Naive thymus-derived CD4-positive, alpha-beta T cell (primary cell): ENCODE measurements around the gene SLC29A2. TPM values are rescaled to one million over a fixed set of nuclear protein-coding genes. Genes with fewer than 3 reads are reported as not detected.

Experiments
- ATAC-seq: fragments of 150-1000 bp; cut with Tn5 transposase; 2 replicates; pipeline ENCODE4 v1.10.0; 2021; ENCODE audit warnings: mild to moderate bottlenecking, moderate library complexity
- CTCF ChIA-PET: fragments of 350-600 bp; sonication (Branson Sonifier 250); formaldehyde crosslinking; loops from one replicate; lab custom pipeline; 2021; ENCODE audit warnings: antibody characterized with exemption; lab: Charles Lee
- POLR2A ChIA-PET: fragments of 350-600 bp; sonication (Branson Sonifier 250); formaldehyde crosslinking; loops from one replicate; lab custom pipeline; 2021; ENCODE audit warnings: antibody characterized with exemption, inconsistent platforms; lab: Charles Lee
- DNase-seq, 9 donors: peaks; one replicate each; pipeline versions ENCODE4 v3.0.0 to v3.0.0-alpha.2; 2020 to 2022; ENCODE audit warnings: mixed read lengths in 1 of 9
- H3K27ac ChIP-seq: one replicate; pipeline ENCODE4 v1.7.0; 2013; ENCODE audit warnings: mild to moderate bottlenecking, low read depth, low read length, moderate library complexity
- H3K27me3 ChIP-seq, 2 donors: one replicate each; pipeline ENCODE4 v1.7.0; 2013; ENCODE audit warnings: low read length in 2 of 2, mild to moderate bottlenecking in 2 of 2, moderate library complexity in 2 of 2; ENCODE audit not compliant: control insufficient read depth in 2 of 2, insufficient read depth in 2 of 2
- H3K36me3 ChIP-seq, 3 experiments: 1 replicate in 2 of 3; 2 replicates in 1 of 3; pipeline ENCODE4 v1.7.0; 2013; ENCODE audit warnings: low read length in 3 of 3, mild to moderate bottlenecking in 3 of 3, moderate library complexity in 1 of 3; ENCODE audit not compliant: insufficient read depth in 3 of 3, control insufficient read depth in 2 of 3
- H3K4me1 ChIP-seq, 2 donors: one replicate each; pipeline ENCODE4 v1.7.0; 2013; ENCODE audit warnings: low read length in 2 of 2, mild to moderate bottlenecking in 2 of 2, moderate library complexity in 1 of 2; ENCODE audit not compliant: control insufficient read depth in 2 of 2, insufficient read depth in 2 of 2
- H3K4me3 ChIP-seq: 2 replicates; pipeline ENCODE4 v1.7.0; 2013; ENCODE audit warnings: mild to moderate bottlenecking, low read length
- H3K9me3 ChIP-seq, 3 experiments: 1 replicate in 2 of 3; 2 replicates in 1 of 3; pipeline ENCODE4 v1.7.0; 2013; ENCODE audit warnings: low read length in 3 of 3; ENCODE audit not compliant: control insufficient read depth in 2 of 3
- H3K27ac Mint-ChIP-seq, 9 donors: one replicate each; pipeline ENCODE4 v1.8.0; 2020 to 2022; ENCODE audit warnings: mixed read lengths in 9 of 9, mild to moderate bottlenecking in 8 of 9, moderate library complexity in 5 of 9, inconsistent platforms in 2 of 9
- H3K27me3 Mint-ChIP-seq, 5 donors: one replicate each; pipeline ENCODE4 v1.8.0; 2021 to 2022; ENCODE audit warnings: mixed read lengths in 5 of 5, mild to moderate bottlenecking in 1 of 5
- H3K36me3 Mint-ChIP-seq, 5 donors: one replicate each; pipeline ENCODE4 v1.8.0; 2020 to 2022; ENCODE audit warnings: mixed read lengths in 5 of 5, mild to moderate bottlenecking in 3 of 5, inconsistent platforms in 1 of 5
- H3K4me1 Mint-ChIP-seq, 7 donors: one replicate each; pipeline ENCODE4 v1.8.0; 2020 to 2022; ENCODE audit warnings: mixed read lengths in 7 of 7, mild to moderate bottlenecking in 3 of 7, inconsistent platforms in 1 of 7
- H3K4me3 Mint-ChIP-seq, 10 donors: one replicate each; pipeline ENCODE4 v1.8.0; 2020 to 2022; ENCODE audit warnings: mild to moderate bottlenecking in 10 of 10, mixed read lengths in 10 of 10, moderate library complexity in 6 of 10, inconsistent platforms in 2 of 10
- H3K9me3 Mint-ChIP-seq, 11 donors: one replicate each; pipeline ENCODE4 v1.8.0; 2020 to 2022; ENCODE audit warnings: mixed read lengths in 11 of 11, mild to moderate bottlenecking in 4 of 11, inconsistent platforms in 1 of 11, moderate library complexity in 1 of 11
- intact Hi-C, 2 donors: fragments of 100-400 bp; cut with micrococcal nuclease; formaldehyde crosslinking; loops; one replicate each; pipeline ENCODE4 v1.15.1; 2023
- polyA plus RNA-seq, 2 donors: library from polyadenylated mRNA; unstranded; fragments of 300-500 nt; fragmentation: Illumina TruSeq; gene quantifications; one replicate each; pipeline ENCODE4 v1.2.3, GENCODE V29; 2021
- total RNA-seq, 6 experiments: library from RNA in 5 of 6; stranded (reverse) in 5 of 6; gene quantifications; 1 replicate in 5 of 6; 2 replicates in 1 of 6; pipeline ENCODE4 v1.2.3 and lab custom pipeline; 2021 to 2026

SLC29A2 gene
- total and polyA plus RNA-seq, 7 experiments from 2014 or later = 2.7 to 18.9 (median 7.0) TPM

DNA sequence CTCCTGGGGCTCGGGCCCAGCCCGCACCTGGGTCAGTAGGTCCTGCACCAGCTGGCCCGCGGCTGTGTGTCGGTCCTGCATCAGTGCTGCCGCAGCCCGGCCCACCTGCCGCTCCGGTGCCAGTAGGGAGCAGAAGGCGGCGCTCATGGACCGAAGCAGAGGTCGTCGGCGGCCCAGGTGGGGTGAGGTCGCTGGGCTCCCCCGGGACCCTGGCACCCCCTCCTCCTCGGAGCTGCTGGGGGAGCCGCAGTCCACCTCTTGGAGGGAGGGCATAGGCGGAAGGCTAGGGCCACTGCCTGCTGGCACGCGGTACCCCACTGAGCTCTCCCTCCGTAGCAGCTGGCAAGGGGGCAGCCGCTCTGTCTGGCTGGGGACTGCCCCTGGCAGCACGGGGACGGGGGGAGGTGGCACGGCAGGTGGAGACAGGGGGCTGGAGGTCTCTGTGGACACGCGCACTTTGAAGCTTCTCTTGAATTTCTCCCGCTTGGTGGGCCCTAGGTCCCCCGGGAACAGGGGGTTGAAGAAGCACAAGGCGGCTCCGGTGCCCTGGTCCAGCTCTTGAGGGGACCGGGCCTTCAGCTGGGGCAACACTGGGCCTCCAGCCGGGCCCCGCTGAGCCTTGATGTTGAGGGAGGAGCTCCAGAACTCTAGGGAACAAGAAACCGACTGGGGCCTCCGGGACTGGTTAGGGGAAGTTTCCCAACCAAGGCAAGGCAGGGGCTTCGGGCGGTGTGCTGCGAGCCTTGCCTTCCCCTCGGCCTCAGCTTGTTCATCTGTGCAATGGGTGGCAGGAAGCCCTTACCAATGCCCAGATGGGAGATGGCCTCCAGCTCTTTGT lies 36.7 kb downstream of the SLC29A2 start:
- H3K36me3 Mint-ChIP-seq = peaks cover 0 to 8% (median 0%) of the 10 kb centered on the region in 5 donors
- H3K27me3 ChIP-seq = no peaks in the 10 kb centered on the region
- H3K36me3 ChIP-seq = peaks cover 0 to 45% (median 0%) of the 10 kb centered on the region in 3 experiments
- H3K9me3 ChIP-seq = no peaks in the 10 kb centered on the region
- H3K4me1 Mint-ChIP-seq = peaks cover 0 to 18% (median 11%) of the 10 kb centered on the region in 7 donors
- H3K4me1 ChIP-seq = peaks cover 7 to 15% of the 10 kb centered on the region in 2 donors
- H3K27me3 Mint-ChIP-seq = peaks cover 0 to 2% (median 0%) of the 10 kb centered on the region in 5 donors
- no peak for DNase-seq
- POLR2A ChIA-PET = interaction anchor here (1.0 to 3.1 kb wide), 6 partner anchors 10 to 35 kb away, joined by 3 to 28 read pairs (median 4); partner anchors contain the start of genes B4GAT1 and BRMS1
- peak overlapping the region; percentile 52 for H3K4me3 ChIP-seq
- CTCF ChIA-PET = interaction anchor here (0.9 to 3.9 kb wide), 4 partner anchors 9 to 54 kb away, joined by 4 to 26 read pairs (median 6); no protein-coding TSS in a partner anchor
- peak overlapping the region in 9 of 10 donors; percentile 42 to 96 (median 86) for H3K4me3 Mint-ChIP-seq
- H3K27ac Mint-ChIP-seq = peak overlapping the region in 4 of 9 donors; percentile 41 to 88 (median 52)
- no peak for ATAC-seq
- H3K27ac ChIP-seq = peak overlapping the region; percentile 70
- intact Hi-C loops = no loop called here
- no peaks in the 10 kb centered on the region for H3K9me3 Mint-ChIP-seq

- Mint-ChIP-seq H3K4me1 (peaks cover 0 to 17% (median 12%) of the 10 kb centered on the region in 7 donors), H3K27me3 (peaks cover 0 to 2% (median 0%) of the 10 kb centered on the region in 5 donors), H3K4me3 (peak overlapping the region in 4 of 10 donors; percentile 34 to 74 (median 55)), H3K36me3 (peaks cover 0 to 5% (median 0%) of the 10 kb centered on the region in 5 donors), H3K9me3 (no peaks in the 10 kb centered on the region), H3K27ac (peak overlapping the region in 1 of 9 donors; percentile 74)
- ChIA-PET CTCF (interaction anchor here (3.9 kb wide), 1 partner anchor 22 kb away, joined by 26 read pairs; no protein-coding TSS in a partner anchor), POLR2A (interaction anchor here (1.6 to 3.1 kb wide), 3 partner anchors 11 to 22 kb away, joined by 4 to 28 read pairs (median 8); partner anchors contain the start of gene BRMS1)
- Histone ChIP-seq H3K27me3 (no peaks in the 10 kb centered on the region), H3K4me3 (no peak overlapping the region), H3K9me3 (no peaks in the 10 kb centered on the region), H3K27ac (no peak overlapping the region), H3K36me3 (peaks cover 0 to 37% (median 0%) of the 10 kb centered on the region in 3 experiments), H3K4me1 (peaks cover 11 to 15% of the 10 kb centered on the region in 2 donors)
- intact Hi-C loops = no loop called here
- ATAC-seq (no peak), DNase-seq (no peak)
Observed at GRCh38 chr11:66333896-66334604, 37.5 kb downstream of the SLC29A2 start.

DNA sequence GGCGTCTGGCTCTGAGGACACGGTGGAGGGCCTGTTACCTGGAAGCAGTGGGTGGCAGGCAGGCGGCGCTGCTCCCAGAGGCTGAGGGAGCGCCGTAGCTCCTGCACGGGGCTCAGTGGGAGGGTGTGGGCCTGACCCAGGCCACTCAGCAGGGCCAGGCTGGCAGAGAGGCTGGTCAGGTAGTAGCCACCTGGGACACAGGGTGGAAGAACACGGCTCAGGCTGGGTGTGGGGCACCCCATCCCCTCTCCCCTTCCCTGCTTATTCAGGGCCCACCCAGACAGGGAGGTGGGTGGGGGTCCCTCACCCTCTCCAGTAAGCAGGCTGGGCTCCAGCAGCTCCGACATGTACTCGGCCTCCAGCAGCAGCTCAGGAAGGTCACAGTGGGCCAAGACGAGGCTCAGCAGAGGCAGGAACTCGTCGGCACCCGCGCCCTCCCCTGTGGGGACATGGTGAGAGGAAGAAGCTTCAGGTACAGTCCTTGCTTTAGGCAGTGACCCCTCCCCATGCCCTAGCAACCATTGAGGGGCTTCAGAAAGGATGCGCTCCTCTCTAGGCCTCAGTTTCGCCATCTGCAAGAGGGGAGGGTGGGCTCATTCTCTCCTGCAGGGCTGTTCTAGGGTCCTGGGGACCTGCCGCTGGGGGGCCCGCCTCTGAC lies 38.2 kb downstream of the SLC29A2 start:
- Mint-ChIP-seq H3K27me3 (peaks cover 0 to 2% (median 0%) of the 10 kb centered on the region in 5 donors), H3K9me3 (no peaks in the 10 kb centered on the region), H3K4me3 (peak overlapping the region in 2 of 10 donors; percentile 4 to 16), H3K4me1 (peaks cover 1 to 21% (median 19%) of the 10 kb centered on the region in 7 donors), H3K27ac (no peak overlapping the region), H3K36me3 (peaks cover 0 to 4% (median 0%) of the 10 kb centered on the region in 5 donors)
- ATAC-seq (no peak), DNase-seq (no peak)
- Histone ChIP-seq H3K27ac (no peak overlapping the region), H3K9me3 (no peaks in the 10 kb centered on the region), H3K4me1 (peaks cover 18 to 22% of the 10 kb centered on the region in 2 donors), H3K27me3 (no peaks in the 10 kb centered on the region), H3K36me3 (peaks cover 0 to 30% (median 0%) of the 10 kb centered on the region in 3 experiments), H3K4me3 (no peak overlapping the region)
- ChIA-PET POLR2A (interaction anchor here (1.1 kb wide), 1 partner anchor 21 kb away, joined by 4 read pairs; no protein-coding TSS in a partner anchor), CTCF (interaction anchor here (3.9 kb wide), 1 partner anchor 22 kb away, joined by 26 read pairs; no protein-coding TSS in a partner anchor)
- intact Hi-C loops = no loop called here

GRCh38 chr11:66332371-66333219 lies 39.0 kb downstream of the SLC29A2 start:
- peak overlapping the region in 1 of 9 donors; percentile 26 for H3K27ac Mint-ChIP-seq
- DNase-seq = no peak

GRCh38 chr11:66331542-66332370 lies 39.8 kb downstream of the SLC29A2 start:
- CTCF ChIA-PET = interaction anchor here (0.6 to 4.7 kb wide), 3 partner anchors 20 to 106 kb away, joined by 3 to 52 read pairs (median 15); no protein-coding TSS in a partner anchor
- intact Hi-C loops = no loop called here
- DNase-seq = no peak

More at GRCh38 chr11:66332371-66333219, 39.0 kb downstream of the SLC29A2 start:
- H3K4me1 Mint-ChIP-seq = peaks cover 9 to 28% (median 26%) of the 10 kb centered on the region in 7 donors
- peak overlapping the region in 3 of 10 donors; percentile 4 to 79 (median 16) for H3K4me3 Mint-ChIP-seq
- Histone ChIP-seq H3K4me1 (peaks cover 25 to 29% of the 10 kb centered on the region in 2 donors), H3K27me3 (no peaks in the 10 kb centered on the region), H3K4me3 (no peak overlapping the region), H3K9me3 (no peaks in the 10 kb centered on the region), H3K27ac (no peak overlapping the region), H3K36me3 (peaks cover 0 to 23% (median 0%) of the 10 kb centered on the region in 3 experiments)
- no peaks in the 10 kb centered on the region for H3K9me3 Mint-ChIP-seq
- POLR2A ChIA-PET = interaction anchor here (1.1 to 1.2 kb wide), 2 partner anchors 9 to 20 kb away, joined by 3 to 4 read pairs; no protein-coding TSS in a partner anchor
- H3K27me3 Mint-ChIP-seq = peaks cover 0 to 2% (median 0%) of the 10 kb centered on the region in 5 donors
- H3K36me3 Mint-ChIP-seq = peaks cover 0 to 4% (median 0%) of the 10 kb centered on the region in 5 donors
- intact Hi-C loops = no loop called here
- no peak for ATAC-seq
- CTCF ChIA-PET = interaction anchor here (2.0 to 4.7 kb wide), 2 partner anchors 21 to 54 kb away, joined by 15 to 52 read pairs; no protein-coding TSS in a partner anchor

More at GRCh38 chr11:66331542-66332370, 39.8 kb downstream of the SLC29A2 start:
- Histone ChIP-seq H3K27me3 (no peaks in the 10 kb centered on the region), H3K9me3 (no peaks in the 10 kb centered on the region), H3K36me3 (peaks cover 0 to 16% (median 0%) of the 10 kb centered on the region in 3 experiments), H3K4me3 (no peak overlapping the region), H3K4me1 (peaks cover 30 to 35% of the 10 kb centered on the region in 2 donors), H3K27ac (no peak overlapping the region)
- Mint-ChIP-seq H3K4me1 (peaks cover 15 to 34% (median 29%) of the 10 kb centered on the region in 7 donors), H3K27me3 (peaks cover 0 to 2% (median 0%) of the 10 kb centered on the region in 5 donors), H3K27ac (no peak overlapping the region), H3K9me3 (no peaks in the 10 kb centered on the region), H3K36me3 (peaks cover 0 to 4% (median 0%) of the 10 kb centered on the region in 5 donors), H3K4me3 (no peak overlapping the region)
- POLR2A ChIA-PET = interaction anchor here (1.1 to 1.2 kb wide), 3 partner anchors 10 to 19 kb away, joined by 3 to 7 read pairs (median 4); partner anchors contain the start of gene B4GAT1
- ATAC-seq = no peak
